PC-9 (cell line): ENCODE measurements around the gene CIBAR2. TPM values are rescaled to one million over a fixed set of nuclear protein-coding genes. Genes with fewer than 3 reads are reported as not detected.

Experiments
- BruUV-seq: library from RNA; stranded (reverse); fragments of 400-500 nt; replicated peaks from 2 replicates; lab custom pipeline; 2021; lab: Mats Ljungman, UMichigan
- CTCF ChIA-PET: fragments of 300-600 bp; sonication (Branson Sonifier 250); formaldehyde crosslinking; loops from one replicate; lab custom pipeline; 2022; ENCODE audit warnings: antibody characterized with exemption; lab: Charles Lee
- POLR2A ChIA-PET: fragments of 300-600 bp; sonication (Branson Sonifier 250); formaldehyde crosslinking; loops from one replicate; lab custom pipeline; 2022; ENCODE audit warnings: antibody characterized with exemption; ENCODE audit not compliant: unreplicated experiment; lab: Charles Lee
- DNase-seq, 2 experiments: peaks; one replicate each; pipeline versions ENCODE4 v3.0.0 to v3.0.0-alpha.2; 2015 to 2022; ENCODE audit warnings: mixed read lengths in 1 of 2
- H2AFZ ChIP-seq: fragments of 200-600 bp; sonication (generic); 2 replicates; pipeline ENCODE4 v1.8.1; 2017; ENCODE audit warnings: antibody characterized with exemption
- H3F3A ChIP-seq: fragments of 200-600 bp; sonication (generic); 2 replicates; pipeline ENCODE4 v1.8.1; 2017; ENCODE audit warnings: antibody characterized with exemption, mild to moderate bottlenecking, low read depth; ENCODE audit not compliant: insufficient read depth
- H3K27ac ChIP-seq: fragments of 200-600 bp; sonication (generic); 2 replicates; pipeline ENCODE4 v1.6.1; 2016; ENCODE audit warnings: mixed run types
- H3K27me3 ChIP-seq: fragments of 200-600 bp; sonication (generic); 2 replicates; pipeline ENCODE4 v1.6.1; 2016; ENCODE audit warnings: low read depth, mixed run types; ENCODE audit not compliant: insufficient read depth
- H3K36me3 ChIP-seq: fragments of 200-600 bp; sonication (generic); 2 replicates; pipeline ENCODE4 v1.6.1; 2016; ENCODE audit warnings: low read depth, mixed run types
- H3K4me1 ChIP-seq: fragments of 200-600 bp; sonication (generic); replicated peaks from 2 replicates; pipeline ENCODE4 v1.6.1; 2016; ENCODE audit warnings: mixed run types; ENCODE audit not compliant: insufficient read depth
- H3K4me2 ChIP-seq: fragments of 200-600 bp; sonication (generic); 2 replicates; pipeline ENCODE4 v1.6.1; 2017; ENCODE audit warnings: mixed run types
- H3K4me3 ChIP-seq: fragments of 200-600 bp; sonication (generic); 2 replicates; pipeline ENCODE4 v1.6.1; 2016; ENCODE audit warnings: mixed run types
- H3K79me2 ChIP-seq: fragments of 200-600 bp; sonication (generic); 2 replicates; pipeline ENCODE4 v1.6.1; 2017; ENCODE audit warnings: low read depth, mixed run types
- H3K9me2 ChIP-seq: fragments of 200-600 bp; sonication (generic); 2 replicates; pipeline ENCODE4 v1.8.1; 2017; ENCODE audit warnings: mild to moderate bottlenecking; ENCODE audit not compliant: insufficient read depth
- H3K9me3 ChIP-seq: fragments of 200-600 bp; sonication (generic); 2 replicates; pipeline ENCODE4 v1.8.1; 2016; ENCODE audit warnings: low read depth; ENCODE audit not compliant: insufficient read depth
- H4K20me1 ChIP-seq: fragments of 200-600 bp; sonication (generic); 2 replicates; pipeline ENCODE4 v1.8.1; 2017; ENCODE audit not compliant: insufficient read depth
- EZH2 ChIP-seq: fragments of 200-600 bp; sonication (generic); IDR thresholded peaks from 2 replicates; pipeline ENCODE4 v1.8.0; 2017; ENCODE audit warnings: antibody characterized with exemption, low read depth
- intact Hi-C: fragments of 100-400 bp; cut with micrococcal nuclease; formaldehyde crosslinking; loops from one replicate; pipeline ENCODE4 v1.10.0; 2022; ENCODE audit not compliant: unreplicated experiment
- total RNA-seq: library from RNA; stranded (reverse); gene quantifications from 2 replicates; pipeline ENCODE4 v1.2.3, GENCODE V29; 2021
- TF ChIP-seq, protein P1 (sequence below): fragments of 200-600 bp; sonication (generic); conservative IDR thresholded peaks from 2 replicates; pipeline ENCODE4 v1.6.1; 2017; ENCODE audit warnings: mixed run types, antibody characterized with exemption, mild to moderate bottlenecking, moderate library complexity

The CIBAR2 gene
- total RNA-seq, 1 experiment from 2014 or later = not detected

DNA sequence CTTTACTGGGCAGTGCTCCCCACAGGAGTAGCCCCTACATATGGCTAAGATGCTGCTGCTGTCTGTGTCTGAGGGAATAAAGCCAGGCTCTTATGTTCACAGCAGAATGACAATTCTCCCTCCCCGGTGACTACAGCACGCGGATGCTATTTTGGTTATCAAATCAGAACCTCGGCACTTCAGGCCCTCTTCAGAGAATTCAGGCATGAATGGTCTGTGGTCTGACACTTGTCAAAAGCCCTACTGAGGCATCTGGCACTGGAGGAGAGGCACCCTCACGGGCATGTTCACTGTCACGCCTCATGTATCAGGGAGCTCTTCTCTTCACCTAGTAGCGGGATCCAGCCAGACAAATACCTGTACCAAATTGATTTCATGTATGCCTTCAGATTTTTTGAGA is 54.3 kb downstream of the CIBAR2 start:
- Histone ChIP-seq H3K4me3 (no peak overlapping the region), H3K36me3 (no peaks in the 10 kb centered on the region), H3K9me2 (no peaks in the 10 kb centered on the region), H2AFZ (no peak overlapping the region), H3K4me2 (no peak overlapping the region), H3K27me3 (no peaks in the 10 kb centered on the region), H4K20me1 (no peaks in the 10 kb centered on the region), H3K79me2 (no peaks in the 10 kb centered on the region), H3K9me3 (no peaks in the 10 kb centered on the region), H3K27ac (no peak overlapping the region), H3F3A (peaks cover 7% of the 10 kb centered on the region; the same call in 1 of the 2 replicates), H3K4me1 (peaks cover 16% of the 10 kb centered on the region)
- TF ChIP-seq, protein P1, sequence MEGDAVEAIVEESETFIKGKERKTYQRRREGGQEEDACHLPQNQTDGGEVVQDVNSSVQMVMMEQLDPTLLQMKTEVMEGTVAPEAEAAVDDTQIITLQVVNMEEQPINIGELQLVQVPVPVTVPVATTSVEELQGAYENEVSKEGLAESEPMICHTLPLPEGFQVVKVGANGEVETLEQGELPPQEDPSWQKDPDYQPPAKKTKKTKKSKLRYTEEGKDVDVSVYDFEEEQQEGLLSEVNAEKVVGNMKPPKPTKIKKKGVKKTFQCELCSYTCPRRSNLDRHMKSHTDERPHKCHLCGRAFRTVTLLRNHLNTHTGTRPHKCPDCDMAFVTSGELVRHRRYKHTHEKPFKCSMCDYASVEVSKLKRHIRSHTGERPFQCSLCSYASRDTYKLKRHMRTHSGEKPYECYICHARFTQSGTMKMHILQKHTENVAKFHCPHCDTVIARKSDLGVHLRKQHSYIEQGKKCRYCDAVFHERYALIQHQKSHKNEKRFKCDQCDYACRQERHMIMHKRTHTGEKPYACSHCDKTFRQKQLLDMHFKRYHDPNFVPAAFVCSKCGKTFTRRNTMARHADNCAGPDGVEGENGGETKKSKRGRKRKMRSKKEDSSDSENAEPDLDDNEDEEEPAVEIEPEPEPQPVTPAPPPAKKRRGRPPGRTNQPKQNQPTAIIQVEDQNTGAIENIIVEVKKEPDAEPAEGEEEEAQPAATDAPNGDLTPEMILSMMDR = no peak
- TF ChIP-seq EZH2 = no peak
- BruUV-seq = no TSS peak
- ChIA-PET POLR2A (interaction anchor here (0.6 kb wide), 1 partner anchor 59 kb away, joined by 5 read pairs; no protein-coding TSS in a partner anchor), CTCF (interaction anchor here (0.5 kb wide), 1 partner anchor 86 kb away, joined by 4 read pairs; no protein-coding TSS in a partner anchor)
- intact Hi-C loops = no loop called here
- no peak for DNase-seq

DNA sequence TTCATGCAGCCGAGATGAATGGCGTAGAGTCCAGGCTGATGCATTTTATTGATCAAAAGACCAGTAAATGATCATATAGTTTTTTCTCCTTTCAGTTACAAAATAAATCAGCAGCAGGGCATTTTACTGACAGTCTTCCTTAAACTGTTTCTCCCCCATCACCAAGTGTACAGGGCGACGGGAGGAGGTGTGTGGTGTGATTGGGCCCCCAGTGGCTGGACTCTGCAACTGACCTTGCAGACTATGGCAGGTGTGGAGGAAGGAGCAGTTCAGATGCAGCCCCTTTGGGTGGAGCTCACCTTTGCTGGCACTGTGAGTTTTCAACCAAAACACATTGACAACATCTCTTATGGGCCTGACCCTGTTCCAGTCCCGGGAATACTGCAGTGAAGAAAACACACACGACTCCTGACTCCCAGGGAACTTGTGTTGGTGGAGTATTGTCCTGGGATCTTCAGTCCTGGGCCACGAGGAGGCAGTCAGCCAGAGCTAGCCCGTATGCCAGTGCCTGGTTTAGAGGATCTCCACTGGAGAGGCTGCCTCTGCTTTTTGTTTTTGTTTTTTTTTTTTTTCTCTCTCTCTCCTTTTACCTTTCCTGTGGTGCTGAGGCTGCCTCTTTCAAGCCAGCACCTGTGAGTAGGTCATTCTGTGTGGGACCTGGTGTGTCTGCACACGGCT is 54.9 kb downstream of the CIBAR2 start:
- Histone ChIP-seq H3K4me1 (peaks cover 16% of the 10 kb centered on the region), H4K20me1 (no peaks in the 10 kb centered on the region), H3K9me3 (no peaks in the 10 kb centered on the region), H3K4me2 (no peak overlapping the region), H2AFZ (no peak overlapping the region), H3K4me3 (no peak overlapping the region), H3K27me3 (no peaks in the 10 kb centered on the region), H3K79me2 (no peaks in the 10 kb centered on the region), H3K27ac (no peak overlapping the region), H3F3A (peaks cover 7% of the 10 kb centered on the region; the same call in 1 of the 2 replicates), H3K36me3 (no peaks in the 10 kb centered on the region), H3K9me2 (no peaks in the 10 kb centered on the region)
- CTCF ChIA-PET = interaction anchor here (0.5 kb wide), 1 partner anchor 85 kb away, joined by 4 read pairs; no protein-coding TSS in a partner anchor
- intact Hi-C loops = no loop called here
- POLR2A ChIA-PET = interaction anchor here (0.6 kb wide), 1 partner anchor 59 kb away, joined by 5 read pairs; no protein-coding TSS in a partner anchor
- TF ChIP-seq EZH2 = no peak
- TF ChIP-seq, protein P1 = peak; percentile 62
- no TSS peak for BruUV-seq
- DNase-seq = peak in 1 of 2 experiments; percentile 8

DNA sequence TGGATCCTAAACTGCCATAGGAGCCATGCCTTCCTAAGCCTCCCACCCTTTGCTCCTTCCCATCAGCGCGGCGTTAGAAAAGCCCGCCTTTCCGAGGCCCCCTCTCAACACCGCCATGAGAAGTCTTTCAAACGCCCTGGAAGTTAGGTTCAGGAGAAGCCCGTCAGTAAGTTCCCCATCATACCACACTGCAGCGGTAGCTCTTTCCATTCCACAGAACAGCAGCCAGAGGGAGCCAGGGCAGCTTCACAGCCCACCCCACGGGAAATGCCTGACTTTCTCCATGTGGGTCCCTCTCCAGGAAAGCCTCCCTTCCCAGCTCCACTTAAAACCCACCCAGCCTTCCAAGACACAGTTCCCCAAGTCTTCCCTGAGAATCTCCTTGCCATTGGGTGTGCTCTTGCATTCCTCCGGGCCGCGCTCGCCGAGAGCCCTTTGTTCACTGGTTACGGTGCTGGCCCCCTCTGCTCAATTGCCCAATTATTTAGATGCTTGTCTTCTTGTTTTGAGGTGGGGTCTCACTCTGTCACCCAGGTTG is 56.0 kb downstream of the CIBAR2 start:
- no peak overlapping the region for H2AFZ ChIP-seq
- no peak for TF ChIP-seq EZH2
- TF ChIP-seq, protein P1 = no peak
- H3K27me3 ChIP-seq = no peaks in the 10 kb centered on the region
- H3K4me1 ChIP-seq = peaks cover 16% of the 10 kb centered on the region
- ChIA-PET POLR2A (interaction anchor here (0.6 kb wide), 1 partner anchor 437 kb away, joined by 4 read pairs; no protein-coding TSS in a partner anchor), CTCF (interaction anchor here (1.0 kb wide), 1 partner anchor 302 kb away, joined by 3 read pairs; no protein-coding TSS in a partner anchor)
- BruUV-seq = no TSS peak
- H3K79me2 ChIP-seq = no peaks in the 10 kb centered on the region
- intact Hi-C loops = no loop called here
- no peaks in the 10 kb centered on the region for H3K9me3 ChIP-seq
- no peak overlapping the region for H3K27ac ChIP-seq
- H4K20me1 ChIP-seq = no peaks in the 10 kb centered on the region
- no peaks in the 10 kb centered on the region for H3K9me2 ChIP-seq
- H3K36me3 ChIP-seq = no peaks in the 10 kb centered on the region
- no peak overlapping the region; the same call in 1 of the 2 replicates for H3K4me2 ChIP-seq
- H3F3A ChIP-seq = peaks cover 7% of the 10 kb centered on the region; the same call in 1 of the 2 replicates
- DNase-seq = no peak
- no peak overlapping the region for H3K4me3 ChIP-seq
